ENCODE data around the gene RNF224.

RNF224 gene

DNA sequence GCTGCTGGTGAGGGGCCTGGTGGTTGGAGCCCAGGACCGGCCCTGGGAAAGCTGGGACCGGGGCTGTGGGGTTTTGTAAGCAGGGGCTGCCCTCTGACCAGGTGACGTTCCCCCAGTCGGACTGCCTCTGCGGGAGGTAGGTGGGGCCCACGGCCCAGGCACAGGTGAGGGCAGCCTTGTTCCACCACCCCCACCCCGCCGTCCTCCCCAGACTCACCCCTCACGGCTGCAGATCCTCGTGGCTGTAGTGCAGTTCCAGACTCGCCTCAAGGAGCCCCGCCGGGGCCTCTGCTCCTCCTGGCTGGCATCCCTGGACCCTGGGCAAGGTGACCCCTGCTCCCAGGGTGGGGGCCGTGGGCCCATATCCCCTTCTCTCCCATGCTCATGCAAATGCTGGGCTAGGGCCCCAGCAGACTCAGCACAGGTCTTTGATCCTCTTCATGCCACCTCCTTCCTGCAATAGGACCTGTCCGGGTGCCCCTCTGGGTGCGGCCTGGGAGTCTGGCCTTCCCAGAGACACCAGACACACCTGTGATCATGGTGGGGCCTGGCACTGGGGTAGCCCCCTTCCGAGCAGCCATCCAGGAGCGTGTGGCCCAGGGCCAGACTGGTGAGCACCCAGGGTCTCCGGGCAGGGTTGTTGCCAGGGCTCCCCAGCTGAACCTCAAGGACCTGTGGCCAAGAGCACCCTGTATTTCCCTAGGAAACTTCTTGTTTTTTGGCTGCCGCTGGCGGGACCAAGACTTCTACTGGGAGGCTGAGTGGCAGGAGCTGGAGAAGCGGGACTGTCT is 11.9 kb upstream of the RNF224 start:
- TF ChIP-seq GATA3 (IDR thresholded peaks at IDR 0.05; ENCODE audit: low read depth, low read length) (no peak), GATA2 (IDR thresholded peaks at IDR 0.05; ENCODE audit: low read depth, low read length) (no peak)

DNA sequence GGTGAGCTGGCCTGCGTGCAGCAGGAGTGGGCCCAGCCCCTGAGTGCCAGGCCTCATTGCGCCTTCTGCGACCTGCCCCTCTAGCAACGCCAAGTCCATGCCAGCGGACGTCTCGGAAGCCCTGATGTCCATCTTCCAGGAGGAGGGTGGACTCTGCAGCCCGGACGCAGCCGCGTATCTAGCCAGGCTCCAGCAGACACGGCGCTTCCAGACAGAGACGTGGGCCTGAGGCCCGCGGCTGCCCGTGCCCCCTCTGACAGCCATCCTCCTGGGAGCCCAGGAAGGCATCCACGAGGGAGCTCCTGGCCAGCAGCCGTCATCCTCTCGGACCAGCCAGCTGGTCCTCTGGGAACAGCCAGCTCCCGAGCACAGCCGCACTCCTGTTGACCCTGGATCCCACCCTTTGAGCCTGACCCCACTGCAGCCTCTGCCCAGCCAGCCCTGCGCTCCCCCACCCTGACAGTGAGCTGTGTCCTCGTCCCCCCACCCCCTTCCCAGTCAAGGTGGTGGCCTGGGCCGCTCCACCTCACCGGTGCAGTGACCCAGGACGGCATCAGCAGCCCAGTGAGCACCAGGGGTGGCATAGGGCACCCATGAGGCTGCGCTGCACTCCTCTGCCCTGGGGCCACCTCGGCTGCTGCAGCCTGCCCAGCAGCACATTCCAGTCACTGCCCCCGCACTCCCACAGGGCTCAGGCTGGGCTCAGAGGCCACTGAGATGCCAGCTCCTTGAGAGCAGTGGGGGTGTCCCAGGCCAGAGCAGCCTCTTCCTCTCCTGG is 10.9 kb upstream of the RNF224 start:
- TF ChIP-seq GATA3 (IDR thresholded peaks at IDR 0.05; ENCODE audit: low read depth, low read length), result no peak
- no peak for TF ChIP-seq GATA2 (IDR thresholded peaks at IDR 0.05; ENCODE audit: low read depth, low read length)

DNA sequence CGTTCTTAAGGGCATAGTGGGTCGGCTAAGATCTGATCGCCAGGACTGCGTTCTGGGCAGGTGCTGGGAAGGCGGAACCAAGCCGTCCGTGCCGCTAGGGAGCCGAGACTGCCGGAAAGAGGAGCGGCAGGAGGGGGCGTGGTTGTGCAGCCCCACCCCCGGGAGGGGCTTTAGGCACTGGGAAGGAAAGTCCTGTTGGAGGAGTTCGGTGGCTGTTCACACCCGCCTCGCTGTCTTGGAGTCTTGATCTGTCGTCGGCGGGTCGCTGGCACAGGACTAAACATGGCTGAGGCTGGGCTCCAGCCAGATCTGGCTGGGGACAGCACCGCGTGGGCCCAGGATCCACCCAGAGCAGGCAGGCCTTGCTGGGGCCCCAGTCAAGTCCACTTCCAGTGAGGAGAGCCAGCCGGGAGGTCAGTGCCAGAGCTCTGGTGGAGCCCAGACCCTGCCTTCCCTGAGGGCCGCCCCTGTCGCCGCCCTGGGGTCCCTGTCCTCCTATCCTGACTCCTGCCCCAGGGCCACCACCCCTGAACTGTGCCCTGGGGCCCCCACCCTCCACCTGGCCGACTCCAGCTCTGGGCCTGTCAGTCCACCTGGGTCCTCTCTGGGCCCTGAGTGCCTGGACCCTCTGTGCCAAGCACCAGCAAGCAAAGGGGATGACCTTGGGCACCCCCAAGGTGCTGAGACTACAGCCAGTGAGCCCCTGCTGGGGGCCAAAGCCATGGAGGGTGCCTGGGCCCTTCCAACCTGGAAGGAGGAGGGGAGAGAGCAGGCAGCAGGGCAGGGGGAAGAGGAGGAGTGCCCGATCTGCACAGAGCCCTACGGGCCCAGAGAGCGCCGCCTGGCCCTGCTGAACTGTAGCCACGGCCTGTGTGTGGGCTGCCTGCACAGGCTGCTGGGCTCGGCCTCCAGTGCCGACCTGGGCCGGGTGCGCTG is 9.8 kb upstream of the RNF224 start:
- TF ChIP-seq GATA3 (IDR thresholded peaks at IDR 0.05; ENCODE audit: low read depth, low read length), result no peak
- TF ChIP-seq GATA2 (IDR thresholded peaks at IDR 0.05; ENCODE audit: low read depth, low read length), result no peak

GRCh38 chr9:137218212-137218753 is 9.0 kb upstream of the RNF224 start:
- no peak for TF ChIP-seq GATA2 (IDR thresholded peaks at IDR 0.05; ENCODE audit: low read depth, low read length)
- no peak for TF ChIP-seq GATA3 (IDR thresholded peaks at IDR 0.05; ENCODE audit: low read depth, low read length)

DNA sequence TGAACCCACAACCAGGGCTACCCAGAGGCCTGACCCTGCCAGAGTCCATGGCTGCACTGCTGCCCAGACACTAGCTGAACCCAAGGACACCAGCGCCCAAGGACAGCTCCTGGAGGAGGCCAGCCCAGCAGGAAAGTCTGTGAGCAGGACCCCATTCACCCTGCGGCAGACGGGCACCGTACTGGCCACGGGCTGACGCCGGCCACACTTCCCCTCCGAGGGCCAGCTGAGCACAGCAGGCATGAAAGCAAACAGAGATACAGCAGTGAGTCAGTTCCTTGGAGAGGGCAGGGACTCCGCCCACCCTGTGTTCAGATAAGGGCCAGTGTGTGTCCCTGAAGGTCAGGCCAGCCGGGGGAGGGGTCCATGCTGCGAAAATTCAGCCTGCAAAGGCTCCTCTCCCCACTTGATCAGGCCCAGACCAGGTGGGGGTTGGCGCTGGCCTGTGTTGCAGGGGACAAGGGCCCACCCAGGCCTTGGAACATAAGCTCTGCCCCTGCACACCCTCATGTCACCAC is 8.5 kb upstream of the RNF224 start:
- no peak for TF ChIP-seq GATA3 (IDR thresholded peaks at IDR 0.05; ENCODE audit: low read depth, low read length)
- no peak for TF ChIP-seq GATA2 (IDR thresholded peaks at IDR 0.05; ENCODE audit: low read depth, low read length)

GRCh38 chr9:137219757-137220316 is 7.5 kb upstream of the RNF224 start:
- TF ChIP-seq GATA3 (IDR thresholded peaks at IDR 0.05; ENCODE audit: low read depth, low read length) (no peak), GATA2 (IDR thresholded peaks at IDR 0.05; ENCODE audit: low read depth, low read length) (no peak)

- TF ChIP-seq GATA2 (IDR thresholded peaks at IDR 0.05; ENCODE audit: low read depth, low read length), result no peak
- no peak for TF ChIP-seq GATA3 (IDR thresholded peaks at IDR 0.05; ENCODE audit: low read depth, low read length)
These were observed 6.8 kb upstream of the RNF224 start for GRCh38 chr9:137220317-137221094.

DNA sequence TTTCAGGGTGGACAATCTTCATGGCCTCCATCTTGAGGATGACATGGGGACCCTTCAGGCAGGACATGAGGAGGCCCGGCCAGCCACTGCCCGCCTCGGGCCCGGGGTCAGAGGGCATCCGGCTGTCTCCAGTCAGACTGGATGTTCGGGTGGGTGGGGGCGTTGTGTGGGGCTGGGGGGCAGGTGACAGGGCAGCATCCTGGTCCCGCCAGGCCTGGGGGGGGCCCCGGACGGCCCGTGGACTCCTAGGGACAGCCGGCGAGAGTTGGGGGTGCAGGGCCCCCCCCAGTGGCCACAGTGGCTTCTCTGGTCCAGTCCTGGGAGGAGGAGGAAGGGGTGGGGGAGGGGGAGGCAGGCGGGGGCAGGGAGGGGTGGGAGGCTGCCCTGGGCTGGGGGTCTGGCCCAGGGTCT is 6.2 kb upstream of the RNF224 start:
- TF ChIP-seq GATA2 (IDR thresholded peaks at IDR 0.05; ENCODE audit: low read depth, low read length), result no peak

DNA sequence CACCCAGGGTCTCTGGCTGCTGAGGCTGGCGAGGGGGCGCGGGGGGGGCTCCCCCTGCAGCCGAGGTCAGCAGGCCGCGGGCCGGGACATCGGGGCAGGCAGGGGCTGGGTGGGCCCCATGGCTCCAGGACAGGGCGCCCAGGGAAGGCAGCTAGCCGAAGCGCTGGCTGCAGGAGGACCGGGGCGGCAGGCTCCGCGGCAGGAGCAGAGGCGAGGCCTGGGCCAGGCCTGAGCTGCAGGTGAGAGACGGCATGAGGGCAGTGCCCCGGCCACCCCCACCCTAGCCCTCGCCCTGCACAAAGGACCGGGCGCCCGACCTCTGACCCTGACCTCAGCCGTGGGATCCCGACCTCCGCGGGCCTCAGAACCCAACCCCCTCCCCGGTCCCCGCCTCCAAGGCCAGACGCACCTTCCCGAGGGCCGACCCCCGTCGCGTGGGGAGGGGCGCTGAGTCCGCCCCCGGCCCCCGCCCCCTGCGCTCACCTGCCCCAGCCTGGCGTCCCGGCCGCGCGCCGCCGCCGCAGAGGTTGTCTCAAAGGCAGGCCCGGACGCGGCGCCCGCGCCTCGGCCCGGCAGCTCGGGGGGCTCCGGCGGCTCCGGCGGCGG is 5.7 kb upstream of the RNF224 start:
- TF ChIP-seq GATA3 (IDR thresholded peaks at IDR 0.05; ENCODE audit: low read depth, low read length), result no peak

GRCh38 chr9:137222190-137223077 is 4.9 kb upstream of the RNF224 start, which contains the start of gene RNF208:
Gene RNF208, minus strand, starts transcription at chr9:137222240. Its CDS starts 1,028 bp downstream, at chr9:137221212.
- TF ChIP-seq GATA2 (IDR thresholded peaks at IDR 0.05; ENCODE audit: low read depth, low read length), result no peak
- no peak for TF ChIP-seq GATA3 (IDR thresholded peaks at IDR 0.05; ENCODE audit: low read depth, low read length)

All from SH-SY5Y (cell line).